ENCODE measurements around the gene CARS1.

DNA sequence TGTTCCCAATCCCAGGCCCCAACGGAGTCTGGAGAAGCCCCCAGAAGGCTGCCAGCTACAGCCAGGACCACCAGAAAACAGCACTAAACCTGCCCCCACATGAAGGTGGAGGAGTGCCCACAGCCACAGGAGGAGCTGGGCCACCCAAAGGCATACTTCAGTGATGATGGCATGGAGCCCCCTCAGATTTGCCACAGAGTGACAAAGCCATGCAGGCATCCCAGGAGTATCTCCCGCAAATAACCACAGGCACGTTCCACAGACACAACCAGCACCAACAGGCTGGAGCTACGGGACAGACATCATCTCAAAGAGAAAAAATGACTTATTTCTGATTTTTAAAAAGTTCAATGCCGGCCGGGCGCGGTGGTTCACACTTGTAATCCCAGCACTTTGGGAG, 10.6 kb downstream of the CARS1 start:
- TF ChIP-seq POLR2AphosphoS5 (IDR thresholded peaks at IDR 0.05) (no peak), POLR2A (IDR thresholded peaks at IDR 0.05) (no peak), EP300 (IDR thresholded peaks at IDR 0.05) (no peak)
- TF ChIP-seq, protein P1, sequence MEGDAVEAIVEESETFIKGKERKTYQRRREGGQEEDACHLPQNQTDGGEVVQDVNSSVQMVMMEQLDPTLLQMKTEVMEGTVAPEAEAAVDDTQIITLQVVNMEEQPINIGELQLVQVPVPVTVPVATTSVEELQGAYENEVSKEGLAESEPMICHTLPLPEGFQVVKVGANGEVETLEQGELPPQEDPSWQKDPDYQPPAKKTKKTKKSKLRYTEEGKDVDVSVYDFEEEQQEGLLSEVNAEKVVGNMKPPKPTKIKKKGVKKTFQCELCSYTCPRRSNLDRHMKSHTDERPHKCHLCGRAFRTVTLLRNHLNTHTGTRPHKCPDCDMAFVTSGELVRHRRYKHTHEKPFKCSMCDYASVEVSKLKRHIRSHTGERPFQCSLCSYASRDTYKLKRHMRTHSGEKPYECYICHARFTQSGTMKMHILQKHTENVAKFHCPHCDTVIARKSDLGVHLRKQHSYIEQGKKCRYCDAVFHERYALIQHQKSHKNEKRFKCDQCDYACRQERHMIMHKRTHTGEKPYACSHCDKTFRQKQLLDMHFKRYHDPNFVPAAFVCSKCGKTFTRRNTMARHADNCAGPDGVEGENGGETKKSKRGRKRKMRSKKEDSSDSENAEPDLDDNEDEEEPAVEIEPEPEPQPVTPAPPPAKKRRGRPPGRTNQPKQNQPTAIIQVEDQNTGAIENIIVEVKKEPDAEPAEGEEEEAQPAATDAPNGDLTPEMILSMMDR (IDR thresholded peaks at IDR 0.05) = no peak

Data from suprapubic skin (tissue), 4 donors.